A549 treated with dexamethasone at 1 μM for 4 hours (cell line): ENCODE results near the gene OR2A5. TPM values are rescaled to one million over a fixed set of nuclear protein-coding genes. Genes with fewer than 3 reads are reported as not detected.

Experiments used
- total RNA-seq: library from RNA; stranded (reverse); fragments of 200-300 nt; extraction: Qiagen RNA extraction; gene quantifications from 5 replicates; pipeline ENCODE4 v1.2.3, GENCODE V29; 2022

OR2A5 gene, protein sequence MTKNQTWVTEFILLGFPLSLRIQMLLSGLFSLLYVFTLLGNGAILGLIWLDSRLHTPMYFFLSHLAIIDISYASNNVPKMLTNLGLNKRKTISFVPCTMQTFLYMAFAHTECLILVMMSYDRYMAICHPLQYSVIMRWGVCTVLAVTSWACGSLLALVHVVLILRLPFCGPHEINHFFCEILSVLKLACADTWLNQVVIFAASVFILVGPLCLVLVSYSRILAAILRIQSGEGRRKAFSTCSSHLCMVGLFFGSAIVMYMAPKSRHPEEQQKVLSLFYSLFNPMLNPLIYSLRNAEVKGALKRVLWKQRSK
- total RNA-seq: not detected in 5 replicates

DNA sequence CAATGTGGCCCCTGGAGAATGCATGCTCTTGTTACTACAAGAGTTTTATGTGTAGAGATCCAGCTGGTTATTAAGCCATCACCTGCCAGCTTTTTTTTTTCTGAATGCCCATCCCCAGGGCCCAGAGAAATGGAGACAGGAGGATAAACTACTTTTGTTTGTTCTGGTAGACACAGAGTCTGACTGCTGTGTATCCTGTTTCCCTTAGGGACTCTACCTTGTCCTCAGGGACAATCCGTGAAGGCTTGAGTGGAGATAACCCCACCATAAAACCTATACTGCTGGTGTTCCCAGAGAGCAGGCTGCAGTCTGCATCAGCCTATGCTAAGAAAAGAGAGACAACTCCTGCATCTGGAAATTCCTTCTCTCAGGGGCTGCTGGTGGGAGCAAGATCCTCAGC, at the start of gene OR2A5:
Gene OR2A5, plus strand, starts transcription at position 301 of the 400 bp plus-strand sequence. CDS start 1,454 bp downstream, outside the sequence.

DNA sequence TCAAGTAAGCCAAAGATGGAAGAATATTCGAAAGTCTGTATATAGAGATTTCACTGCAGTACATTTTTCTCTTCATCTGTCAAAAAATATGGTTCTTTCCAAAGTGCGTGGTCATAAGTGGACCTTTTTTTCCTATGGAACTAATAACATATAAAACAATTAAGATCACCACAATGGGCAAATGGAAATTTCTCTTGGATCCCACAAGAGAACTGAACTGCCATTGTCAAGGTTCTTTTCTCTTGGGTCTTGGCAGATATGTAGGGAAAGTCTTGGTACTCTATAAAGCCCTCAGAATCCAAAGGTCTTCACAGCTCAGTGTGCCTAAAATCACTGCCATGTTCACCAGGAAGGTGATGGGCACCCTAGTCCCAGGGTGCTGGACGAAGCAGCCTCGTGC, 48.7 kb upstream of the OR2A5 start, which contains the start of gene OR6B1:
Gene OR6B1, plus strand, starts transcription at position 301 of the 400 bp plus-strand sequence. CDS start 3,677 bp downstream, outside the sequence.

DNA sequence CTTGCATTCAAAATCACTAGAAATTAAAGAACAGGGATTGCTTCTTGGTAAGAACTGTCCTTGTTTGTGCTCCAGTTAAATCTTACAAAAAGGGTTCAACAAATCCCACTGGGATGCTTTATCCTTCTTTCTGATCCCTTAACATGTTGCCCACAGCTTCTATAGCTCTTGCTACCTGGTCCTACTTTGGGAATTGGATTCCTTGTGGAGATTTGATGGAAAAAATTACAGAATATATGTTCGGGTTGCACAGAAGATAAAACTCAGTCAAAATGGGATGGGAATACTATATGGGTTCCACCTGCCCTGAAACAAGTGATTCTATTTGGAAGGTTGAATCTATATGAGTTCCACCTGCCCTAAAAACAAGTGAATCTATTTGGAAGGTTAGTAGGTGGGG, 20.8 kb downstream of the OR2A5 start, which contains the start of gene OR2A25:
Gene OR2A25, plus strand, starts transcription at position 301 of the 400 bp plus-strand sequence. CDS start 4,409 bp downstream, outside the sequence.

DNA sequence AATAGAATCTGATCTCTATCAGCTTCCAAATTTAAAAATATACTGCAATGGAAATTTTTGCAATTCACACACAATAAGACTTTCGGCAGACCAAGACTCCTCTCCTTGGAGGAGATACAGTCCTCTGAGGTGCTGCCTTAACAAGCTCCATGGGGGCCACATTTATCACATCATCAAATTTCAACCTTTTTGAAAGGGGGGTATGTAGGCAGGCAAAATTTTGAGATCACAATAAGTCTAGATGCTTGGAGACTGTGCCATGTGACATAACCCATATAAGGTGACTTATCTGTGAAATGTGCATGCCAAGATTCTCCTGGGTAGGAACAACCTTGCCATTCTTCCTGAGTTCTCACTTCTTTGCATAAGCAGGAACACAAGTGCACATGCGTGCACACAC, 37.2 kb downstream of the OR2A5 start, which contains the start of gene OR2A12:
Gene OR2A12, plus strand, starts transcription at position 301 of the 400 bp plus-strand sequence. CDS start 8,830 bp downstream, outside the sequence.

Other genes with a start within 250 kb of the OR2A5 start
- 14.0 to 20.9 TPM (median 18.3 TPM) in 5 replicates for gene TCAF1, start 146.8 kb upstream of the OR2A5 start, total RNA-seq
- gene OR2F2, start 113.7 kb upstream of the OR2A5 start, total RNA-seq: not detected in 5 replicates
- gene OR2F1, start 94.1 kb upstream of the OR2A5 start, total RNA-seq: not detected in 5 replicates
- gene OR6B1, start 48.6 kb upstream of the OR2A5 start, total RNA-seq: not detected in 5 replicates
- gene OR2A25, start 20.9 kb downstream of the OR2A5 start, total RNA-seq: not detected in 5 replicates
- gene OR2A12, start 37.3 kb downstream of the OR2A5 start, total RNA-seq: not detected in 5 replicates
- not detected in 5 replicates for gene OR2A2, start 60.6 kb downstream of the OR2A5 start, total RNA-seq
- not detected in 5 replicates for gene OR2A14, start 74.2 kb downstream of the OR2A5 start, total RNA-seq
- gene CTAGE4, start 134.5 kb downstream of the OR2A5 start, total RNA-seq: 0.05 TPM in 2 of 5 replicates, not detected in the others
- gene ARHGEF35, start 146.9 kb downstream of the OR2A5 start, total RNA-seq: 0.37 to 0.68 TPM (median 0.46 TPM) in 5 replicates
- not detected in 5 replicates for gene OR2A42, start 190.7 kb downstream of the OR2A5 start, total RNA-seq
- not detected in 5 replicates for gene OR2A7, start 215.8 kb downstream of the OR2A5 start, total RNA-seq
- gene CTAGE8, start 220.3 kb downstream of the OR2A5 start, total RNA-seq: not detected in 5 replicates